Measurements from ENCODE around the gene PLA2G2F.

The PLA2G2F gene

DNA sequence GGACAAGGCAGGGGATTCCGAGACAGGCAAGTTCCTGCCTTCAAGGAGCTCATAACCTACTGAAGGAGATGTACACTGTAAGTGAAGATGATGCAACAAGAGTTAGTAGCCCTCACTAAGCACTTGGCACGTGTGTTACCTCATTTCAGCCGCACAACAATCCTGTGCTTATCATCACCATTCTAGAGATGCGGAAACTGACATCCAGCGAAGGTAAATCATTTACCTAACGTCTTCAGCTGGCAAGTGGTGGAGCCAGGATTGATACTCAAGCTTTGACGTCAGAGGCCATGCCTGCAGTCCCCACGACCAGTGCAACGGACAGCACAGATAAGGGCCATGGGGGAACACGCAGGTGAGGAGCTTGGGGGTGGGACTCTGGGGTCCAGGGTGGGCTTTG, 43.9 kb downstream of the PLA2G2F start:
- Histone ChIP-seq H3K4me1 (ENCODE audit: control insufficient read depth, low read length) (peaks cover 20% of the 10 kb centered on the region), H3K9me2 (replicated peaks; ENCODE audit: control insufficient read depth, low read length) (no peaks in the 10 kb centered on the region), H3F3A (ENCODE audit: control insufficient read depth, insufficient read depth) (no peaks in the 10 kb centered on the region), H4K20me1 (ENCODE audit: control insufficient read depth, insufficient read depth, low read depth, low read length) (no peaks in the 10 kb centered on the region), H3K27me3 (ENCODE audit: control insufficient read depth, low read length) (peaks cover 11% of the 10 kb centered on the region), H3K27ac (ENCODE audit: low read depth, low read length) (no peak overlapping the region), H3K9me3 (ENCODE audit: control insufficient read depth, insufficient read depth, low read length) (peaks cover 6% of the 10 kb centered on the region; the same call in 1 of the 2 replicates), H3K36me3 (ENCODE audit: control insufficient read depth, low read length) (no peaks in the 10 kb centered on the region), H3K4me3 (ENCODE audit: low read length) (no peak overlapping the region), H3K79me2 (ENCODE audit: control insufficient read depth, low read length) (no peaks in the 10 kb centered on the region), H3K4me2 (ENCODE audit: low read length) (no peak overlapping the region)
- TF ChIP-seq, protein P1, sequence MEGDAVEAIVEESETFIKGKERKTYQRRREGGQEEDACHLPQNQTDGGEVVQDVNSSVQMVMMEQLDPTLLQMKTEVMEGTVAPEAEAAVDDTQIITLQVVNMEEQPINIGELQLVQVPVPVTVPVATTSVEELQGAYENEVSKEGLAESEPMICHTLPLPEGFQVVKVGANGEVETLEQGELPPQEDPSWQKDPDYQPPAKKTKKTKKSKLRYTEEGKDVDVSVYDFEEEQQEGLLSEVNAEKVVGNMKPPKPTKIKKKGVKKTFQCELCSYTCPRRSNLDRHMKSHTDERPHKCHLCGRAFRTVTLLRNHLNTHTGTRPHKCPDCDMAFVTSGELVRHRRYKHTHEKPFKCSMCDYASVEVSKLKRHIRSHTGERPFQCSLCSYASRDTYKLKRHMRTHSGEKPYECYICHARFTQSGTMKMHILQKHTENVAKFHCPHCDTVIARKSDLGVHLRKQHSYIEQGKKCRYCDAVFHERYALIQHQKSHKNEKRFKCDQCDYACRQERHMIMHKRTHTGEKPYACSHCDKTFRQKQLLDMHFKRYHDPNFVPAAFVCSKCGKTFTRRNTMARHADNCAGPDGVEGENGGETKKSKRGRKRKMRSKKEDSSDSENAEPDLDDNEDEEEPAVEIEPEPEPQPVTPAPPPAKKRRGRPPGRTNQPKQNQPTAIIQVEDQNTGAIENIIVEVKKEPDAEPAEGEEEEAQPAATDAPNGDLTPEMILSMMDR (IDR thresholded peaks at IDR 0.05; ENCODE audit: low read depth, low read length, poor library complexity, severe bottlenecking): no peak
- TF ChIP-seq EZH2phosphoT487 (IDR thresholded peaks at IDR 0.05; ENCODE audit: borderline replicate concordance, low read length): no peak

DNA sequence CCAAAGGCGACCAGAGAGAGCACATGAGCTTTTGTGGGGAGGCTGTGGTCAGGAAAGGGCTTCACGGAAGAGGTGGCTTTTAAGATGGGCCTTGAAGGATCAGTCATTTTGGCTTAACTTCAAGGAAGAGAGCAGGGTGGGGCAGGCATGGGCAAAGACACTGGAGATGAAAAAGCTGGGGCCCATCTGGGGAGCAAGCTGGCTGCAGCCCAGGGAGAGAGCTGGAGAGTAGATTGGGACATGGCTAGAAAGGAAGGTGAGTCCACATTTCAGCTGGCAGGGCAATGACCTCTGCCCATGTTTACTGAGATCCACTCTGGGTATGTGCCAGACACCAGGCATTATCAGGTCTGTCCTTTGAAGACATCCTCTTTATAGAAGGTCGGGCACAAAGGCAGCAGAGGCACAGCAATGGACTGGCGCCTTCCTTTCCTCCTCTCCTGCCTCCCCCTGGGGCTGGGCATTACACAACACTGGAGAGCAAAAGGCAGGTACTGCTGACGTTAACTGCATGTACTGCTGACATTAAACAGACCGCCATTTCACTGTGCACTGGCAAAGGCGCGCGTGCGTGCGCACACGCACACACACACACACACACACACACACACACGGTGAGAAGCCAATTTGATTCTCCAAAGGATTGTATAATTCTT, 44.6 kb downstream of the PLA2G2F start:
- H3K4me1 ChIP-seq (ENCODE audit: control insufficient read depth, low read length): peaks cover 24% of the 10 kb centered on the region
- H3K4me3 ChIP-seq (ENCODE audit: low read length): no peak overlapping the region
- no peak for TF ChIP-seq EZH2phosphoT487 (IDR thresholded peaks at IDR 0.05; ENCODE audit: borderline replicate concordance, low read length)
- TF ChIP-seq, protein P1 (IDR thresholded peaks at IDR 0.05; ENCODE audit: low read depth, low read length, poor library complexity, severe bottlenecking): no peak
- H3F3A ChIP-seq (ENCODE audit: control insufficient read depth, insufficient read depth): no peaks in the 10 kb centered on the region
- H3K27ac ChIP-seq (ENCODE audit: low read depth, low read length): no peak overlapping the region
- H3K4me2 ChIP-seq (ENCODE audit: low read length): no peak overlapping the region
- H3K27me3 ChIP-seq (ENCODE audit: control insufficient read depth, low read length): peaks cover 14% of the 10 kb centered on the region
- H3K9me2 ChIP-seq (replicated peaks; ENCODE audit: control insufficient read depth, low read length): no peaks in the 10 kb centered on the region
- no peaks in the 10 kb centered on the region for H3K79me2 ChIP-seq (ENCODE audit: control insufficient read depth, low read length)
- H3K36me3 ChIP-seq (ENCODE audit: control insufficient read depth, low read length): no peaks in the 10 kb centered on the region
- H3K9me3 ChIP-seq (ENCODE audit: control insufficient read depth, insufficient read depth, low read length): peaks cover 6% of the 10 kb centered on the region; the same call in 1 of the 2 replicates
- no peaks in the 10 kb centered on the region for H4K20me1 ChIP-seq (ENCODE audit: control insufficient read depth, insufficient read depth, low read depth, low read length)

DNA sequence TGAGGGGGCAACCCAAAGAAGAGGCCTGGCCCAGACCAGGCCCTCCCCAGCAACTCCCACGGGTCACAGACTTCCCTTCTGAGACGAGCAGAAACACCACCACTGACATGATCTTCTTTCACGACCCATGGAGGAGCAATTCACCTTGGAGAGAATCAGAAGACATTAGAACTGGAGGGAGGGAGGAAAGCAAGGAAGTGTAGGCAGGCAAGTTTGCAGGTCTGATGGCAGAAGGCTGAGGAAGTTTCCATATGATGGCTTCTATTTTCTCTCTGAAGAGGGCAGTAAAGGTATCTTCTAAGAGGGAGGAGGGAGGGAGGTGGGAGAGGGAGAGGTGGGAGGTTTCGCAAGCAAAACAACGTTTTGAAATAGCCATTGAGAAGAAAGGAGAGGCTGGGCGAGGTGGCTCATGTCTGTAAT, 45.4 kb downstream of the PLA2G2F start:
- H4K20me1 ChIP-seq (ENCODE audit: control insufficient read depth, insufficient read depth, low read depth, low read length): no peaks in the 10 kb centered on the region
- H3K9me3 ChIP-seq (ENCODE audit: control insufficient read depth, insufficient read depth, low read length): peaks cover 6% of the 10 kb centered on the region; the same call in 1 of the 2 replicates
- peaks cover 22% of the 10 kb centered on the region for H3K4me1 ChIP-seq (ENCODE audit: control insufficient read depth, low read length)
- TF ChIP-seq, protein P1 (IDR thresholded peaks at IDR 0.05; ENCODE audit: low read depth, low read length, poor library complexity, severe bottlenecking): no peak
- TF ChIP-seq EZH2phosphoT487 (IDR thresholded peaks at IDR 0.05; ENCODE audit: borderline replicate concordance, low read length): no peak
- no peaks in the 10 kb centered on the region for H3K36me3 ChIP-seq (ENCODE audit: control insufficient read depth, low read length)
- H3K27me3 ChIP-seq (ENCODE audit: control insufficient read depth, low read length): peaks cover 19% of the 10 kb centered on the region
- no peak overlapping the region for H3K27ac ChIP-seq (ENCODE audit: low read depth, low read length)
- no peak overlapping the region for H3K4me2 ChIP-seq (ENCODE audit: low read length)
- H3K79me2 ChIP-seq (ENCODE audit: control insufficient read depth, low read length): no peaks in the 10 kb centered on the region
- no peaks in the 10 kb centered on the region for H3K9me2 ChIP-seq (replicated peaks; ENCODE audit: control insufficient read depth, low read length)
- H3F3A ChIP-seq (ENCODE audit: control insufficient read depth, insufficient read depth): no peaks in the 10 kb centered on the region
- no peak overlapping the region for H3K4me3 ChIP-seq (ENCODE audit: low read length)
